Subcutaneous abdominal adipose tissue (tissue), 5 donors: ENCODE data around the gene DQX1.
"Not testable (repeated sequence)": the region's sequence is repeated elsewhere in the genome, so short reads cannot be mapped to it uniquely, and the experiment has no call there.

Experiments used
- H3K27ac ChIP-seq: one replicate; pipeline ENCODE4 v1.7.0; 2013; ENCODE audit warnings: low read depth, mild to moderate bottlenecking, inconsistent platforms, low read length, moderate library complexity
- H3K27me3 ChIP-seq, 5 donors: one replicate each; pipeline ENCODE4 v1.7.0; 2013; ENCODE audit warnings: low read length in 5 of 5, inconsistent platforms in 1 of 5; ENCODE audit not compliant: control insufficient read depth in 5 of 5, insufficient read depth in 4 of 5
- H3K36me3 ChIP-seq, 5 donors: one replicate each; pipeline ENCODE4 v1.7.0; 2013; ENCODE audit warnings: low read length in 5 of 5; ENCODE audit not compliant: control insufficient read depth in 5 of 5, insufficient read depth in 5 of 5
- H3K4me1 ChIP-seq, 5 donors: one replicate each; pipeline ENCODE4 v1.7.0; 2013; ENCODE audit warnings: low read length in 5 of 5, mild to moderate bottlenecking in 3 of 5, moderate library complexity in 1 of 5; ENCODE audit not compliant: control insufficient read depth in 5 of 5, insufficient read depth in 5 of 5
- H3K4me3 ChIP-seq, 5 donors: one replicate each; pipeline ENCODE4 v1.7.0; 2013; ENCODE audit warnings: low read length in 5 of 5, low read depth in 1 of 5
- H3K9ac ChIP-seq, 5 donors: one replicate each; pipeline ENCODE4 v1.7.0; 2013; ENCODE audit warnings: low read length in 5 of 5, mild to moderate bottlenecking in 4 of 5, moderate library complexity in 3 of 5
- H3K9me3 ChIP-seq, 5 donors: one replicate each; pipeline ENCODE4 v1.7.0; 2013; ENCODE audit warnings: low read length in 5 of 5; ENCODE audit not compliant: control insufficient read depth in 5 of 5
- donor health status: healthy.
- donor health status: healthy.
- donor health status: healthy.
- donor health status: healthy.
- donor health status: healthy.

Gene DQX1

GRCh38 chr2:74566076-74566753, 40.2 kb upstream of the DQX1 start:
- Histone ChIP-seq H3K27me3 (peaks cover 0 to 2% (median 0%) of the 10 kb centered on the region in 5 donors), H3K4me1 (peaks cover 5 to 32% (median 27%) of the 10 kb centered on the region in 5 donors), H3K9ac (no peak overlapping the region), H3K36me3 (no peaks in the 10 kb centered on the region), H3K27ac (peak overlapping the region; percentile 98), H3K4me3 (no peak overlapping the region), H3K9me3 (no peaks in the 10 kb centered on the region)

- no peaks in the 10 kb centered on the region for H3K9me3 ChIP-seq
- no peak overlapping the region for H3K4me3 ChIP-seq
- H3K36me3 ChIP-seq: no peaks in the 10 kb centered on the region
- H3K27me3 ChIP-seq: peaks cover 0 to 2% (median 0%) of the 10 kb centered on the region in 5 donors
- H3K9ac ChIP-seq: no peak overlapping the region
- H3K27ac ChIP-seq: no peak overlapping the region
- peaks cover 5 to 33% (median 31%) of the 10 kb centered on the region in 5 donors for H3K4me1 ChIP-seq
These were observed 38.2 kb upstream of the DQX1 start for GRCh38 chr2:74564222-74564621.

- Histone ChIP-seq H3K27ac (no peak overlapping the region), H3K4me3 (no peak overlapping the region), H3K27me3 (peaks cover 0 to 2% (median 0%) of the 10 kb centered on the region in 5 donors), H3K9me3 (no peaks in the 10 kb centered on the region), H3K36me3 (peaks cover 0 to 3% (median 0%) of the 10 kb centered on the region in 5 donors), H3K4me1 (peaks cover 0 to 29% (median 25%) of the 10 kb centered on the region in 5 donors), H3K9ac (no peak overlapping the region)
These were observed 36.2 kb upstream of the DQX1 start for GRCh38 chr2:74562126-74562775.

- H3K4me1 ChIP-seq: peaks cover 0 to 28% (median 23%) of the 10 kb centered on the region in 5 donors
- H3K4me3 ChIP-seq, H3K27ac ChIP-seq, H3K9ac ChIP-seq, H3K27me3 ChIP-seq, H3K9me3 ChIP-seq: not testable (repeated sequence)
- peaks cover 0 to 13% (median 9%) of the 10 kb centered on the region in 5 donors for H3K36me3 ChIP-seq
These were observed 35.0 kb upstream of the DQX1 start for GRCh38 chr2:74561022-74561421.

GRCh38 chr2:74560591-74560990, 34.6 kb upstream of the DQX1 start:
- Histone ChIP-seq H3K36me3 (peaks cover 0 to 13% (median 9%) of the 10 kb centered on the region in 5 donors), H3K27ac (no peak overlapping the region), H3K27me3 (peaks cover 0 to 2% (median 0%) of the 10 kb centered on the region in 5 donors), H3K9me3 (no peaks in the 10 kb centered on the region), H3K4me1 (peaks cover 0 to 32% (median 23%) of the 10 kb centered on the region in 5 donors), H3K4me3 (no peak overlapping the region), H3K9ac (no peak overlapping the region)

GRCh38 chr2:74559912-74560311, 33.9 kb upstream of the DQX1 start:
- Histone ChIP-seq H3K36me3 (peaks cover 0 to 13% (median 9%) of the 10 kb centered on the region in 5 donors), H3K27ac (no peak overlapping the region), H3K9me3 (no peaks in the 10 kb centered on the region), H3K9ac (no peak overlapping the region), H3K4me1 (peaks cover 0 to 39% (median 30%) of the 10 kb centered on the region in 5 donors), H3K27me3 (peaks cover 0 to 2% (median 0%) of the 10 kb centered on the region in 5 donors), H3K4me3 (no peak overlapping the region)

- Histone ChIP-seq H3K27ac (peak overlapping the region; percentile 2), H3K27me3 (peaks cover 0 to 2% (median 0%) of the 10 kb centered on the region in 5 donors), H3K9ac (no peak overlapping the region), H3K4me1 (peaks cover 0 to 48% (median 37%) of the 10 kb centered on the region in 5 donors), H3K4me3 (no peak overlapping the region), H3K9me3 (no peaks in the 10 kb centered on the region), H3K36me3 (peaks cover 0 to 13% (median 9%) of the 10 kb centered on the region in 5 donors)
These were observed 32.5 kb upstream of the DQX1 start for GRCh38 chr2:74558284-74559230.

- H3K4me3 ChIP-seq: no peak overlapping the region
- H3K27ac ChIP-seq: peak overlapping the region; percentile 84
- peaks cover 0 to under 1% (median 0%) of the 10 kb centered on the region in 5 donors for H3K27me3 ChIP-seq
- H3K4me1 ChIP-seq: peaks cover 0 to 58% (median 46%) of the 10 kb centered on the region in 5 donors
- no peak overlapping the region for H3K9ac ChIP-seq
- H3K36me3 ChIP-seq: peaks cover 0 to 13% (median 9%) of the 10 kb centered on the region in 5 donors
- no peaks in the 10 kb centered on the region for H3K9me3 ChIP-seq
These were observed 30.9 kb upstream of the DQX1 start for GRCh38 chr2:74556831-74557370.

GRCh38 chr2:74556159-74556558, 30.1 kb upstream of the DQX1 start:
- no peaks in the 10 kb centered on the region for H3K27me3 ChIP-seq
- peak overlapping the region in 2 of 5 donors; percentile 79 to 89 for H3K4me3 ChIP-seq
- peak overlapping the region; percentile 84 for H3K27ac ChIP-seq
- peaks cover 0 to 58% (median 46%) of the 10 kb centered on the region in 5 donors for H3K4me1 ChIP-seq
- peaks cover 0 to 13% (median 9%) of the 10 kb centered on the region in 5 donors for H3K36me3 ChIP-seq
- no peaks in the 10 kb centered on the region for H3K9me3 ChIP-seq
- peak overlapping the region in 3 of 5 donors; percentile 31 to 74 (median 72) for H3K9ac ChIP-seq
